NK-92 treated with Interleukin-12 subunit alpha and Interleukin-12 subunit beta, amount 100 ng/mL, for 24 hours (cell line): ENCODE measurements around the gene MARK4.
"Not testable (repeated sequence)": the region's sequence is repeated elsewhere in the genome, so short reads cannot be mapped to it uniquely, and the experiment has no call there.

Experiments
- DNase-seq: peaks from one replicate; lab custom pipeline; 2025; lab: John Stamatoyannopoulos, UW

MARK4 gene

GRCh38 chr19:45243144-45243732, 7.8 kb upstream of the MARK4 start:
- no peak for DNase-seq

- DNase-seq = no peak
Observed at GRCh38 chr19:45244133-45244794, 6.8 kb upstream of the MARK4 start.

DNA sequence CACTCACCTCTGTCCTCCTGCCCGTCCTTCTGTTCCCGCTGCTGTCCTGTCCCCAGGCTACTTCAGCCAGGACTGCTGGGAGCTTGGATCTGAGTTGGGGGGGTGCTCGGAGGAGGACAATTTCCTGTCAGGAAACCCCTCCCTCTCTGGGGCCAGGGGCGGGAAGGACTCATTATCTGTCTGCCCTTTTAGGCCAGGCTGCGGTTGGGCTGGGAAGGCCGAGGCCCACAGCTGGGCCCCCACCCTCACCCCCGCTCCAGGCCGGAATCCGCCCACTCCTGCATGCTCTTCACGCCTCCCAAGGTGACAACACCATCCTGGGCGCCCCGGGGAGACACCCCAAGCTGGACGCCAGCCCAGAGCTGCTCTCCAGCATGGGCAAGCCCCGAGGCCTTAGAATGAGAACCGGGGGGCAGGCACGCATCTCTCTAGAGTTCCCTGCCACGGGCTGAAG, 5.7 kb upstream of the MARK4 start, which contains the start of gene EXOC3L2:
Gene EXOC3L2 (minus strand): TSS at position 74 of the 454 bp plus-strand sequence. CDS start 6,362 bp downstream, outside the sequence.
- no peak for DNase-seq

DNA sequence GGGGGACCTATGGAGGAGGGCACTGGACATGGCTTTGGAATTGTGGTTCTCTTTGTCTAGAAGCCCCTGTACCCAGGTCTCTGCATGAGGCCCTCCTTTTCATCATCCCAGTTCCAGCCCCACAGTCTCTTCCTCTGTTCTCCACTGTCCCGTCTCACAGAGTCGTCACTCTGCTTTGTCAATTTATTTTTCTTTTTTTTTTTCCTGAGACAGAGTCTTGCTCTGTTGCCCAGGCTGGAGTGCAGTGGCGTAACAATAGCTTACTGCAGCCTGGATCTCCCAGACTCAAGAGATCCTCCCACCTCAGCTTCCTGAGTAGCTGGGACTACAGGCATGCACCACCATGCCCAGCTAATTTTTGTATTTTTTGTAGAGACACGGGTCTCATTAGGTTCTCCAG, 5.2 kb upstream of the MARK4 start:
- DNase-seq = no peak

DNA sequence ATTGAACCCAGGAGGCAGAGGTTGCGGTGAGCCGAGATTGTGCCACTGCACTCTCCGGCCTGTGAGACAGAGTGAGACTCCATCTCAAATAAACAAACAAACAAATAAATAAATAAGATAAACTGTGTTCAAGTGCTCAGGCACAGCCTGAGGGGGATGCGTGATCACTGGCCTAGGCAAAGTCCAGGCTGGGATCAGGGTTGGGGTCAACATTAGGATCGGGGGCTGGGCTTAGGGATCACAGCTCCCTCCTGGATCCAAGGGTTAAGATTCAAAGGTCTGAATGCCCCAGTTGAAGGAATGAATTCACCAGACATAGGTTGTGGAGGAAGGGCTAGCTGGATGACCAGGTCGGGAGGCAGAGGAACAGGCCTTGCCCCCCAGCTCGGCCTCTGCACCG, 3.9 kb upstream of the MARK4 start:
- no peak for DNase-seq

- DNase-seq = no peak
Observed at GRCh38 chr19:45249261-45250033, 1.6 kb upstream of the MARK4 start.

DNA sequence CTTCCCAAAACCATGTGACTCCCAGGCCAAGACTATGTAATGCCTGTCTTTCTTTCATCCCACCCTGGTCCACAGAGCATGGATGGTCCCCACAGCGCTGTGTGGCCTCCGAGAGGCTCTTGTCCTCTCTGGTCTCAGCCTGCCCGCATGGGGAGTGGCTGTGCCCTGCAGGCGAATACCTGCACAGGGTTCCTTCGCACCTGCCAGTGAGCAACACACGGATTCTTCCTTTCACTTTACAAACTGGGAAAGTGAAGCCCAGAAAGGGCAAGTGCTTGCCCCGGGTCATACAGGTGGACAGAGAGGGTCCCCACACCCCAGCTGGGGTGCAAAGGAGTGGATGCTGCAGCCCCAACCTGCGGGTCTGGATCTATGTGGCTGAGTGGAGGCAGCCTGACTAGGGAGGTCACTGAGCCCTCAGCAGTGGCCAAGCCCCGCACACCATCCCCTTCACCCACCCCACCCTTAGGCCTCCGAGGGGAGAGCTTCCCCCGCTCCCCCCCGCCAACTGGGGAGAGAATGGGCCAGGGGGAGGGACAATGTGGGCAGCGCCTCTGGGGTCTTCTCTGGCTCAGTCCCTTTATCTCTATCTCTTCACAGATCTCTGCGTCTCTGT, 747 bp upstream of the MARK4 start:
- no peak for DNase-seq

GRCh38 chr19:45251452-45252354, 632 bp downstream of the MARK4 start:
- no peak for DNase-seq

DNA sequence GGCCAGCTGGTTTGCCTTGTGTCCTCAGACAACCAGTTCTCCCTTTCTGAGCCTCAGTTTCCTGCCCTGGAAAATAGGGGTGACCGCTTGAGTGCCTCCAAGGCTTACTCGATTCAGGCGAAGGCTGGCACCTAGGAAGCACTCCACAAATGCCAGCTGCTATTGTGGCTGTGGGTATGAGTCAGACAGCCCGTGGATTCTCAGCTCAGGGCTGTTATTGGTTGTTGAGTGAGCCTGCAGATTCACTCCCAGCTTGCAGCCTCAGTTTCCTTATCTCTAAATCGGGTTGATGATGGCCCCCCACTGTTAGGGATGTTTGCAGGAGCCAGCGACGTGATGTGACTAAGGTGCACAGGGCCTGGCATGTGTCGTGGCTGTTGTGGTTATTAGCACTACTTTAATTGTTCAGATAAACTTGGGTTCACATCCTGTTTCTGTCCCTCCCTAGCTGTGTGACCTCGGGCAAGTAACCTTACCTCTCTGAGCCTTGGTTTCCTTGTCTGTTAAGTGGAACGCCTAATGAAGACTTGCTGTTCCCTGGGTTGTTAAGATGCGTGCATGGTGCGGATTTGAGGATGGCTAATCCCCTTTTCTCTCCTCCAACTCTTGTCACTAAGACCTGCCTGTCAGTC, 2.4 kb downstream of the MARK4 start:
- DNase-seq = no peak

DNA sequence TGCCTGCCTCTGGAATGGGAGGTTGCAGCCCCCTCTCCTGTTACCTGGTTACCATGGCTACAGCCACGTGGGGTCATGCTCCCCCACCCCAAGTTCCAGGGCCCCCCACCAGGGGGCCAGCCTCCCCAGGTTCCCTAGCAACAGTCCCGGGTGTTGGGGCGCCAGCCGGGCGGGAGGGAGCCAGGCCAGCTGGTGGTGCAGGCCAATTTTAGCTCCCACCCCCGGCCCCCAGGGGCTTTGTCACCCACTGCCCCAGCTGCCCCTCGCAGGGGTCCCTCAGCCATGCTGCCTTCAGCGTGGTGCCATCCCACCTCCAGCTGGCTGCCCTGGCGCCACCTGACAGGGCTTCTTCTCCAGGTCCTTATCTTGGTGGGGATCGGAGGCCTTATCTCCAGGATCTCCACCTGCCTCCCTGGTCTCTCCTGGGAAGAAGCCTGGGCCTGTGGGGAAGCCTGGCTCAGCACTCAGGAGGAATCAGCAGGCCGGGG, 3.0 kb downstream of the MARK4 start:
- no peak for DNase-seq

DNA sequence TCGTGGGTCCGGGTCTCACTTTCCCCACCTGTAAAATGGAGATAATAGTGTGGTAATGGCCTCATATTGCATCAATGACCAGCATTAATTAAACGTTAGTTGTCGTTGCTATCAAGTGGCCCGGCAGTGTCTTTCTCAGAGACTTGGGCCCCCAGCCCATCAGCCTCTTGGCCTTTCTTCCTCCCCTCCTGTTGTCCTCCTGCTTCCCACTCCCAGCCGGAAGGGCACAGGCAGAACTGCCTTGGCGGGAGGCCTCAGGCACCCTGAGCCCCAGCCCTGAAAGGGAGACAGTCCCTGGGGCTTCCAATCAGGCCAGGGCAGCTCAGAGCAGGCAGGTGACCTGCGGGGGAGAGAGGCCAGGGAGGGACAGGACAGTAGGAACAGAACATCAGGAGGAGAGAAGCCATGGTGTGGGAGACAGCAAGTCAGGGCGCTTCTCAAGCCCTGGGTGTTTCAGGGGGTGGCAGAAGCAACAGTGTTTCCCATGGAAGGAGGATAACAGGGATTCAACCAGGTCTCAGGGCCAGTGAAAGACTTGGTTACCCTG, 4.6 kb downstream of the MARK4 start:
- no peak for DNase-seq

- DNase-seq = no peak
Observed at GRCh38 chr19:45256836-45257235, 5.8 kb downstream of the MARK4 start.

GRCh38 chr19:45258862-45259261, 7.8 kb downstream of the MARK4 start:
- DNase-seq = no peak

- DNase-seq = no peak
Observed at GRCh38 chr19:45262570-45262969, 11.5 kb downstream of the MARK4 start.

GRCh38 chr19:45263013-45263412, 11.9 kb downstream of the MARK4 start:
- no peak for DNase-seq

- no peak for DNase-seq
Observed at GRCh38 chr19:45264781-45265317, 13.8 kb downstream of the MARK4 start.

GRCh38 chr19:45265375-45265774, 14.3 kb downstream of the MARK4 start:
- DNase-seq = no peak

DNA sequence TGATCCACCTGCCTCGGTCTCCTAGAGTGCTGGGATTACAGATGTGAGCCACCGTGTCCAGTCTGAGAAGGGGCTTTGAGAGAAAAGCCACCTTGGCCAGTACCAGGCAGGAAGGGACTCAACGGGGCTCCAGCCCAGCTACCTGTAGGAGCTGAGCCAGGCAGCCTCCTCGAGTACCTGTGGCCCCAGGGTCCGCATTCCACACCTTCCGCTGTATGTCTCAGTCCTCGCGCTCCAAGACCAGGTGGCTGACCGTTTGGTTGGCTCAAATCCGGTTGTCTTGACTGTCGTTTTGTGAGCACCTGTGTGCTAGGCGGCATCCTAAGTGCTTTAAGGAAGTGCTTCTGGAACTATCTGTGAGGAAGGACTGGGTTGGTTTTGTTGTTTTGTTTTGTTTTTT, 16.2 kb downstream of the MARK4 start:
- DNase-seq = no peak

- not testable (repeated sequence) for DNase-seq
Observed at GRCh38 chr19:45269939-45270338, 18.9 kb downstream of the MARK4 start.

- DNase-seq = no peak
Observed at GRCh38 chr19:45271098-45271734, 20.1 kb downstream of the MARK4 start.
